Liver (tissue), 9 donors: ENCODE measurements around the gene GALK2. TPM values are rescaled to one million over a fixed set of nuclear protein-coding genes. Genes with fewer than 3 reads are reported as not detected.

Experiments
- DNase-seq: peaks from one replicate; pipeline ENCODE4 v3.0.0-alpha.2; 2017; ENCODE audit warnings: low spot score
- H3K27ac ChIP-seq, 2 donors: one replicate each; pipeline ENCODE4 v1.7.0; 2013; ENCODE audit warnings: inconsistent platforms in 2 of 2, low read length in 2 of 2, control low read depth in 1 of 2, low read depth in 1 of 2, mild to moderate bottlenecking in 1 of 2
- H3K27me3 ChIP-seq, 4 donors: one replicate each; pipeline versions ENCODE4 v1.6.1 to v1.7.0; 2013; ENCODE audit warnings: low read length in 3 of 4, inconsistent platforms in 1 of 4, mild to moderate bottlenecking in 1 of 4, moderate library complexity in 1 of 4; ENCODE audit not compliant: control insufficient read depth in 4 of 4, insufficient read depth in 4 of 4
- H3K36me3 ChIP-seq, 4 donors: one replicate each; pipeline versions ENCODE4 v1.6.1 to v1.7.0; 2013; ENCODE audit warnings: low read length in 3 of 4, mild to moderate bottlenecking in 3 of 4, low read depth in 1 of 4, moderate library complexity in 1 of 4; ENCODE audit not compliant: control insufficient read depth in 4 of 4, insufficient read depth in 3 of 4
- H3K4me1 ChIP-seq, 4 donors: one replicate each; pipeline versions ENCODE4 v1.6.1 to v1.7.0; 2013; ENCODE audit warnings: low read length in 3 of 4, mild to moderate bottlenecking in 3 of 4, moderate library complexity in 1 of 4; ENCODE audit not compliant: control insufficient read depth in 4 of 4, insufficient read depth in 4 of 4
- H3K4me3 ChIP-seq, 3 donors: one replicate each; pipeline versions ENCODE4 v1.6.1 to v1.7.0; 2013; ENCODE audit warnings: low read length in 3 of 3, control low read depth in 1 of 3, low read depth in 1 of 3, mild to moderate bottlenecking in 1 of 3
- H3K9ac ChIP-seq, 2 donors: one replicate each; pipeline ENCODE4 v1.7.0; 2013; ENCODE audit warnings: low read length in 2 of 2, mild to moderate bottlenecking in 2 of 2, moderate library complexity in 2 of 2, control low read depth in 1 of 2, low read depth in 1 of 2
- H3K9me3 ChIP-seq, 4 donors: one replicate each; pipeline versions ENCODE4 v1.6.1 to v1.7.0; 2013; ENCODE audit warnings: low read length in 3 of 4; ENCODE audit not compliant: control insufficient read depth in 4 of 4
- EGR1 ChIP-seq, 2 donors: IDR thresholded peaks; 2 replicates each; pipeline ENCODE4 v1.6.1; 2016 to 2018; ENCODE audit warnings: antibody characterized with exemption in 2 of 2, low read depth in 2 of 2
- FOXA1 ChIP-seq: IDR thresholded peaks from 2 replicates; pipeline ENCODE4 v1.6.1; 2016; ENCODE audit warnings: antibody characterized with exemption
- JUND ChIP-seq, 2 donors: IDR thresholded peaks; 2 replicates each; pipeline ENCODE4 v1.6.1; 2016; ENCODE audit warnings: antibody characterized with exemption in 2 of 2
- NR2F2 ChIP-seq: IDR thresholded peaks from 2 replicates; pipeline ENCODE4 v1.6.1; 2016; ENCODE audit warnings: antibody characterized with exemption
- RAD21 ChIP-seq, 2 donors: IDR thresholded peaks; 2 replicates each; pipeline ENCODE4 v1.6.1; 2016; ENCODE audit warnings: antibody characterized with exemption in 2 of 2, mild to moderate bottlenecking in 2 of 2
- RXRA ChIP-seq, 2 donors: IDR thresholded peaks; 2 replicates each; pipeline ENCODE4 v1.6.1; 2017 to 2018; ENCODE audit warnings: antibody characterized with exemption in 2 of 2, mild to moderate bottlenecking in 1 of 2
- YY1 ChIP-seq: IDR thresholded peaks from 2 replicates; pipeline ENCODE4 v1.6.1; 2016; ENCODE audit warnings: antibody characterized with exemption, mild to moderate bottlenecking
- WGBS: extraction: QIAGEN DNeasy Blood & Tissue Kit; methylation state at CpG from one replicate; pipeline ENCODE4 v1.1.7; 2013; 5-methylcytosine and 5-hydroxymethylcytosine counted together
- polyA plus RNA-seq, 2 donors: library from polyadenylated mRNA; stranded (reverse) in 1 of 2; unstranded in 1 of 2; fragments of 200-250 nt in 1 of 2; fragments of >200 nt in 1 of 2; fragmentation: Nextera tagmentation in 1 of 2; extraction: Ambion mirVana in 1 of 2; gene quantifications; one replicate each; pipeline versions ENCODE4 v1.2.1 to v1.2.3, GENCODE V29; 2013 to 2015
- total RNA-seq, 2 donors: library from RNA; depleted of rRNA; stranded (reverse); fragments of >200 nt; gene quantifications; one replicate each; pipeline ENCODE4 v1.2.3, GENCODE V29; 2014
- TF ChIP-seq, protein P1 (sequence below): IDR thresholded peaks from 2 replicates; pipeline ENCODE4 v1.6.1; 2016; ENCODE audit warnings: antibody characterized with exemption
- TF ChIP-seq, protein P2 (sequence below): fragments of 150-350 bp; IDR thresholded peaks from 2 replicates; pipeline ENCODE4 v1.5.1; 2017; ENCODE audit warnings: improper control_type of control experiment, low read depth, low read length; ENCODE audit not compliant: missing input control
- TF ChIP-seq, protein P3 (sequence below): IDR thresholded peaks from 2 replicates; pipeline ENCODE4 v1.6.1; 2016; ENCODE audit warnings: antibody characterized with exemption
- TF ChIP-seq, protein P4 (sequence below): IDR thresholded peaks from 2 replicates; pipeline ENCODE4 v1.6.1; 2016; ENCODE audit warnings: antibody characterized with exemption, mild to moderate bottlenecking
- donor health status: healthy.
- donor health status: healthy.
- donor health status: healthy.
- donor health status: healthy.
- donor health status: healthy.

Gene GALK2
- total and polyA plus RNA-seq, 4 donors: 18.1 to 57.0 (median 24.5) TPM

DNA sequence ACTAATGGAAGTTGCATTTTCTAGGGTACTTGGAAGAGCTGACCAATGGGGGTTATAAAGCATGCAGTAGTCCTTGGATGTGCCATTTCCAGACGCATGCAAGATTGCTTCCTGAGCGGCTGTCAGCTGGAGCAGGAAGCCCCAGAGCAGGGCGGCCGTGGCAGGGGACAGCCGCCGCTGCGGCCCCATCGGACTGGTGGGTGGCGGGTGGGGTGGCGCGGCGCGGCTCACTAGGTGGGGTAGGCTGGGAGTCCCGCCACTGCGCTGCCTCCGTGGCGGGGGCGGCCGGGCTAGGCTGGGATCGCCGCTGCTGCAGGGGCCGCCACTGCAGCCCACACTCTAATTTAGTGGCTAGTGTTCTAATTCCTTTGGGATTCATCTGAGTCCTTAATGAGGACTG, 196.4 kb downstream of the GALK2 start (continued):
- TF ChIP-seq, protein P1, sequence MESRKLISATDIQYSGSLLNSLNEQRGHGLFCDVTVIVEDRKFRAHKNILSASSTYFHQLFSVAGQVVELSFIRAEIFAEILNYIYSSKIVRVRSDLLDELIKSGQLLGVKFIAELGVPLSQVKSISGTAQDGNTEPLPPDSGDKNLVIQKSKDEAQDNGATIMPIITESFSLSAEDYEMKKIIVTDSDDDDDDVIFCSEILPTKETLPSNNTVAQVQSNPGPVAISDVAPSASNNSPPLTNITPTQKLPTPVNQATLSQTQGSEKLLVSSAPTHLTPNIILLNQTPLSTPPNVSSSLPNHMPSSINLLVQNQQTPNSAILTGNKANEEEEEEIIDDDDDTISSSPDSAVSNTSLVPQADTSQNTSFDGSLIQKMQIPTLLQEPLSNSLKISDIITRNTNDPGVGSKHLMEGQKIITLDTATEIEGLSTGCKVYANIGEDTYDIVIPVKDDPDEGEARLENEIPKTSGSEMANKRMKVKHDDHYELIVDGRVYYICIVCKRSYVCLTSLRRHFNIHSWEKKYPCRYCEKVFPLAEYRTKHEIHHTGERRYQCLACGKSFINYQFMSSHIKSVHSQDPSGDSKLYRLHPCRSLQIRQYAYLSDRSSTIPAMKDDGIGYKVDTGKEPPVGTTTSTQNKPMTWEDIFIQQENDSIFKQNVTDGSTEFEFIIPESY: no peak
- TF ChIP-seq YY1 (no peak), NR2F2 (no peak), FOXA1 (no peak)

DNA sequence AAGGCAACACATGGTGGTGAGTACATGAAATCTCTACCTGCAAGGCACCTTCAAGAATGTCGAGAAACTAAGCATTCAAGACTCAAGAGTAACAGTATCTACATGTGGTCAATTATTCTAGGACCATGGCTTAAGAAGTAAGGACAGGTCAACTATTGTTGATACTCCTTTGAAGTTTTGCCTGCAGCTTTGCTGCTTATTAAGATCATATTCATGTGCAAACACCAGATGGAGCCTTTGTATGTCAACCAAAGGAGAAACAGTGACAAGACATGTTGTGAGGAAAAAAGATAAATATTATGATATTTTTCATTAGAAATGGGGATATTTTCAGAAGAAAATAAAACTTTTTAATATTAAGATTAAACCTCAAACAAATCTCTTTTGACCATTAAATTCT, 200.7 kb downstream of the GALK2 start:
- no peaks in the 10 kb centered on the region for H3K36me3 ChIP-seq
- no peak overlapping the region for H3K27ac ChIP-seq
- TF ChIP-seq RXRA (IDR thresholded peaks at IDR 0.05) (no peak), RAD21 (IDR thresholded peaks at IDR 0.05) (peak; percentile 28 to 53)
- H3K9ac ChIP-seq: no peak overlapping the region
- H3K4me3 ChIP-seq: no peak overlapping the region
- DNase-seq: no peak
- H3K9me3 ChIP-seq: peaks cover 0 to 2% (median 0%) of the 10 kb centered on the region in 4 donors
- H3K27me3 ChIP-seq: no peaks in the 10 kb centered on the region
- WGBS: 94% methylated on average over 1 of the region's 1 CpG
- H3K4me1 ChIP-seq: no peaks in the 10 kb centered on the region

DNA sequence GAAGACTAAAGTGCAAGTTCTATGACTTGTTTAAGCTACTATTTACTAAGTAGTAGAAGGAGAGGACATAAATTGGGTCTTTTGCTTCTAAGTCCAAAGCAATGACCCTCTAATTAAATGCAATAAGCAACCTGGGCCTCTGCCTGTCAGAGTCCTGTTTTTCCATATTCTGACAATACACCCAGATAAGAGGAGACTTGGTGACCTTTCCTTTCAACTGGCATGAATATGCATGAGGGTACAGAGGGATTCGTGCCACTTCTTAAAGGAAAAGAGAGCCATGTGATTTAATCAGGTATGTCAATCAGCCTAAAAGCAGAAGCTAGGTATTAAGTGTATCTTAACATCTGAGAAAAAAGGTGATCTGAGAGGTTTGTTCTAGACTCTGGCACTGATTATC, 202.3 kb downstream of the GALK2 start:
- H3K4me3 ChIP-seq: no peak overlapping the region
- no peak for DNase-seq
- no peaks in the 10 kb centered on the region for H3K36me3 ChIP-seq
- H3K9me3 ChIP-seq: no peaks in the 10 kb centered on the region
- H3K27ac ChIP-seq: no peak overlapping the region
- WGBS: 69% methylated on average over 1 of the region's 1 CpG
- no peak for TF ChIP-seq EGR1 (IDR thresholded peaks at IDR 0.05; ENCODE audit: low read depth in 2 of 2)
- TF ChIP-seq JUND (IDR thresholded peaks at IDR 0.05): no peak
- TF ChIP-seq, protein P2, sequence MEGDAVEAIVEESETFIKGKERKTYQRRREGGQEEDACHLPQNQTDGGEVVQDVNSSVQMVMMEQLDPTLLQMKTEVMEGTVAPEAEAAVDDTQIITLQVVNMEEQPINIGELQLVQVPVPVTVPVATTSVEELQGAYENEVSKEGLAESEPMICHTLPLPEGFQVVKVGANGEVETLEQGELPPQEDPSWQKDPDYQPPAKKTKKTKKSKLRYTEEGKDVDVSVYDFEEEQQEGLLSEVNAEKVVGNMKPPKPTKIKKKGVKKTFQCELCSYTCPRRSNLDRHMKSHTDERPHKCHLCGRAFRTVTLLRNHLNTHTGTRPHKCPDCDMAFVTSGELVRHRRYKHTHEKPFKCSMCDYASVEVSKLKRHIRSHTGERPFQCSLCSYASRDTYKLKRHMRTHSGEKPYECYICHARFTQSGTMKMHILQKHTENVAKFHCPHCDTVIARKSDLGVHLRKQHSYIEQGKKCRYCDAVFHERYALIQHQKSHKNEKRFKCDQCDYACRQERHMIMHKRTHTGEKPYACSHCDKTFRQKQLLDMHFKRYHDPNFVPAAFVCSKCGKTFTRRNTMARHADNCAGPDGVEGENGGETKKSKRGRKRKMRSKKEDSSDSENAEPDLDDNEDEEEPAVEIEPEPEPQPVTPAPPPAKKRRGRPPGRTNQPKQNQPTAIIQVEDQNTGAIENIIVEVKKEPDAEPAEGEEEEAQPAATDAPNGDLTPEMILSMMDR: no peak
- TF ChIP-seq, protein P3, sequence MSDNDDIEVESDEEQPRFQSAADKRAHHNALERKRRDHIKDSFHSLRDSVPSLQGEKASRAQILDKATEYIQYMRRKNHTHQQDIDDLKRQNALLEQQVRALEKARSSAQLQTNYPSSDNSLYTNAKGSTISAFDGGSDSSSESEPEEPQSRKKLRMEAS: no peak
- TF ChIP-seq NR2F2: no peak
- TF ChIP-seq, protein P4, sequence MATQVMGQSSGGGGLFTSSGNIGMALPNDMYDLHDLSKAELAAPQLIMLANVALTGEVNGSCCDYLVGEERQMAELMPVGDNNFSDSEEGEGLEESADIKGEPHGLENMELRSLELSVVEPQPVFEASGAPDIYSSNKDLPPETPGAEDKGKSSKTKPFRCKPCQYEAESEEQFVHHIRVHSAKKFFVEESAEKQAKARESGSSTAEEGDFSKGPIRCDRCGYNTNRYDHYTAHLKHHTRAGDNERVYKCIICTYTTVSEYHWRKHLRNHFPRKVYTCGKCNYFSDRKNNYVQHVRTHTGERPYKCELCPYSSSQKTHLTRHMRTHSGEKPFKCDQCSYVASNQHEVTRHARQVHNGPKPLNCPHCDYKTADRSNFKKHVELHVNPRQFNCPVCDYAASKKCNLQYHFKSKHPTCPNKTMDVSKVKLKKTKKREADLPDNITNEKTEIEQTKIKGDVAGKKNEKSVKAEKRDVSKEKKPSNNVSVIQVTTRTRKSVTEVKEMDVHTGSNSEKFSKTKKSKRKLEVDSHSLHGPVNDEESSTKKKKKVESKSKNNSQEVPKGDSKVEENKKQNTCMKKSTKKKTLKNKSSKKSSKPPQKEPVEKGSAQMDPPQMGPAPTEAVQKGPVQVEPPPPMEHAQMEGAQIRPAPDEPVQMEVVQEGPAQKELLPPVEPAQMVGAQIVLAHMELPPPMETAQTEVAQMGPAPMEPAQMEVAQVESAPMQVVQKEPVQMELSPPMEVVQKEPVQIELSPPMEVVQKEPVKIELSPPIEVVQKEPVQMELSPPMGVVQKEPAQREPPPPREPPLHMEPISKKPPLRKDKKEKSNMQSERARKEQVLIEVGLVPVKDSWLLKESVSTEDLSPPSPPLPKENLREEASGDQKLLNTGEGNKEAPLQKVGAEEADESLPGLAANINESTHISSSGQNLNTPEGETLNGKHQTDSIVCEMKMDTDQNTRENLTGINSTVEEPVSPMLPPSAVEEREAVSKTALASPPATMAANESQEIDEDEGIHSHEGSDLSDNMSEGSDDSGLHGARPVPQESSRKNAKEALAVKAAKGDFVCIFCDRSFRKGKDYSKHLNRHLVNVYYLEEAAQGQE: no peak
- TF ChIP-seq, protein P1: no peak
- no peaks in the 10 kb centered on the region for H3K27me3 ChIP-seq
- H3K9ac ChIP-seq: no peak overlapping the region
- H3K4me1 ChIP-seq: no peaks in the 10 kb centered on the region
